GM20000 (cell line): Measurements from ENCODE around the gene ZFYVE1.

Experiments used
- DNase-seq: peaks from one replicate; pipeline ENCODE4 v3.0.0; 2012; ENCODE audit warnings: low spot score
- TF ChIP-seq, protein P1 (sequence below): IDR thresholded peaks from 2 replicates; pipeline ENCODE4 v1.5.1; 2012; ENCODE audit warnings: mild to moderate bottlenecking, control low read depth; ENCODE audit errors: extremely low read depth, missing control alignments

ZFYVE1 gene

DNA sequence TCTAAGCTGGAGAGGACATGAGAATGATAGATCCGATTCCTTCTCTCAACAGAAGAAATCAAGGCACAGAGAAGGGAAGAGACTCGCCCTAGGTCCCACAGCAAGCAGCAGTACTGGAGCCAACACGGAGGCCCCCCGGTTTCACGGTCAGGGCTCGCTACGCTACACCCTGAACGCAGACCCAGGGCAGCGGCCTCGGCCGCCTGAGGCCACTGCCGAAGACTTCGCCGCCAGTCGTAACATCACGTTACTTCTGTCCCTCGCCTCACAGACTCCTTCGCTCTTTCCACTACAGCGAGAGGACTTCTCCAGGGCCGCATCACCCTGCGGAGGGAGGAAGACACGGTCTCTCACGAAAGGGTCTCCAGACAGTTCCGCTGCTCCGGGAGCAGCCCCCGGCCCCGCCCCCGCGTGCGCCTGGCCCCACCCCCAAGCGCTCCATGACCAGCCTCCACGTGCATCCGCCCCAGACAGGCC is 101.1 kb downstream of the ZFYVE1 start:
- TF ChIP-seq, protein P1, sequence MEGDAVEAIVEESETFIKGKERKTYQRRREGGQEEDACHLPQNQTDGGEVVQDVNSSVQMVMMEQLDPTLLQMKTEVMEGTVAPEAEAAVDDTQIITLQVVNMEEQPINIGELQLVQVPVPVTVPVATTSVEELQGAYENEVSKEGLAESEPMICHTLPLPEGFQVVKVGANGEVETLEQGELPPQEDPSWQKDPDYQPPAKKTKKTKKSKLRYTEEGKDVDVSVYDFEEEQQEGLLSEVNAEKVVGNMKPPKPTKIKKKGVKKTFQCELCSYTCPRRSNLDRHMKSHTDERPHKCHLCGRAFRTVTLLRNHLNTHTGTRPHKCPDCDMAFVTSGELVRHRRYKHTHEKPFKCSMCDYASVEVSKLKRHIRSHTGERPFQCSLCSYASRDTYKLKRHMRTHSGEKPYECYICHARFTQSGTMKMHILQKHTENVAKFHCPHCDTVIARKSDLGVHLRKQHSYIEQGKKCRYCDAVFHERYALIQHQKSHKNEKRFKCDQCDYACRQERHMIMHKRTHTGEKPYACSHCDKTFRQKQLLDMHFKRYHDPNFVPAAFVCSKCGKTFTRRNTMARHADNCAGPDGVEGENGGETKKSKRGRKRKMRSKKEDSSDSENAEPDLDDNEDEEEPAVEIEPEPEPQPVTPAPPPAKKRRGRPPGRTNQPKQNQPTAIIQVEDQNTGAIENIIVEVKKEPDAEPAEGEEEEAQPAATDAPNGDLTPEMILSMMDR: no peak
- DNase-seq: no peak

- TF ChIP-seq, protein P1: no peak
- no peak for DNase-seq
Measured at GRCh38 chr14:72925171-72925759, 101.6 kb downstream of the ZFYVE1 start.

- DNase-seq: no peak
- TF ChIP-seq, protein P1: no peak
Measured at GRCh38 chr14:72924337-72924736, 102.6 kb downstream of the ZFYVE1 start.

DNA sequence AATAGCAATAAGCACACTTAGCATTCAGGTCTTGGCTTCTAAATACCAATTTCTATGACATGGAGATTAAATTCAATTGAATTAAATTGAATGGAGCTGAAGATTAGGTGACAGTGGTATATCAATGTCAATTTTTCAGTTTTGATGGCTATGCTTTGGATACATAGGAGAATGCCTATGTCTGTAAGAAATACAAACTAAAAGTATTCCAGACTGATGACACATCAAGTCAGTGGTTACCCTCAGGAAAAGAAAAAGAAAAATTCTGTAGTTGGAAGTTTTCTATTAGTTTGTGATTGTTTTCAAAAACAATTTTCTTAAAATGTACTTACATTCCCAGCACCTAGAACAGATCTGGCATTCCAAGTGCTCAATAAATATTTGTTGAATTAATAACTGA is 105.5 kb downstream of the ZFYVE1 start:
- no peak for DNase-seq
- TF ChIP-seq, protein P1: no peak

- DNase-seq: no peak
- TF ChIP-seq, protein P1: no peak
Measured at GRCh38 chr14:72920008-72920407, 106.9 kb downstream of the ZFYVE1 start.
